GM23248 (cell line): ENCODE data around the gene NFIA.

Experiments
- EZH2 ChIP-seq: fragments of 200-600 bp; sonication (generic); IDR thresholded peaks from 2 replicates; pipeline ENCODE4 v1.6.1; 2018; ENCODE audit warnings: antibody characterized with exemption, mild to moderate bottlenecking; ENCODE audit not compliant: insufficient read depth, poor library complexity, severe bottlenecking
- EZH2phosphoT487 ChIP-seq: fragments of 200-600 bp; sonication (generic); IDR thresholded peaks from 2 replicates; pipeline ENCODE4 v1.6.1; 2018; ENCODE audit warnings: antibody characterized with exemption, moderate library complexity, mild to moderate bottlenecking, low read depth; ENCODE audit not compliant: insufficient read depth

GRCh38 chr1:61223140-61223539 lies 140.8 kb downstream of the NFIA start:
- TF ChIP-seq EZH2 (no peak), EZH2phosphoT487 (no peak)
